ENCODE results near the gene TXNDC9.

GRCh38 chr2:99373144-99373543 lies 37.0 kb upstream of the TXNDC9 start:
- TF ChIP-seq CTCF (IDR thresholded peaks at IDR 0.05; ENCODE audit: insufficient read depth, low read length, poor library complexity, severe bottlenecking) (no peak), EZH2phosphoT487 (conservative IDR thresholded peaks at IDR 0.05; ENCODE audit: low read length) (no peak)

All from SU-DHL-6 (cell line).